ENCODE results near the gene PARD3.

Gene PARD3

DNA sequence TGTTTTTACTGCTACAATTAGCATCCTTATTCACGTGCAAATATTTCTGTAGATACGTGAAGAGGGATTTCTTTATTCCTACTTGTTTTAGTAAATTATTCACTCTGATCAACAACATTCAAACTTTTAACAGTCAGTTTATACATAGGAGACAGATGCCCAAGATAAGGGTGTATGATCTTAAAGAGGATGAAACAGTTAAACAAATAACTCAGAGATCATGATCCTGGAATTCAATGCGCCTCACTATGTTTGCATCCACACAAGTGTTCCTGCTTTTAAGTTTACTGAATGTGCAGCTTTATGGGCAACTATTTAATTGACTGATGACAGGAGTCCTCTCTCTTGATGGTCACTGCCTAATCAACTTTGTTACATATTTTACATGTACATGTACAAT is 394.8 kb downstream of the PARD3 start:
- DNase-seq (ENCODE audit: low read depth, low spot score): no peak
- no peak overlapping the region for H3K4me3 ChIP-seq (ENCODE audit: low read depth, low read length)
- no peak for TF ChIP-seq CTCF (IDR thresholded peaks at IDR 0.05; ENCODE audit: insufficient read depth, low read length, missing control alignments)
- ChIA-PET CTCF (no interaction called here), POLR2A (no interaction called here)

- CTCF ChIA-PET: no interaction called here
- no peak for TF ChIP-seq CTCF (IDR thresholded peaks at IDR 0.05; ENCODE audit: insufficient read depth, low read length, missing control alignments)
- no peak for DNase-seq (ENCODE audit: low read depth, low spot score)
- POLR2A ChIA-PET: no interaction called here
- H3K4me3 ChIP-seq (ENCODE audit: low read depth, low read length): no peak overlapping the region
These were observed 400.1 kb downstream of the PARD3 start for GRCh38 chr10:34415039-34415438.

DNA sequence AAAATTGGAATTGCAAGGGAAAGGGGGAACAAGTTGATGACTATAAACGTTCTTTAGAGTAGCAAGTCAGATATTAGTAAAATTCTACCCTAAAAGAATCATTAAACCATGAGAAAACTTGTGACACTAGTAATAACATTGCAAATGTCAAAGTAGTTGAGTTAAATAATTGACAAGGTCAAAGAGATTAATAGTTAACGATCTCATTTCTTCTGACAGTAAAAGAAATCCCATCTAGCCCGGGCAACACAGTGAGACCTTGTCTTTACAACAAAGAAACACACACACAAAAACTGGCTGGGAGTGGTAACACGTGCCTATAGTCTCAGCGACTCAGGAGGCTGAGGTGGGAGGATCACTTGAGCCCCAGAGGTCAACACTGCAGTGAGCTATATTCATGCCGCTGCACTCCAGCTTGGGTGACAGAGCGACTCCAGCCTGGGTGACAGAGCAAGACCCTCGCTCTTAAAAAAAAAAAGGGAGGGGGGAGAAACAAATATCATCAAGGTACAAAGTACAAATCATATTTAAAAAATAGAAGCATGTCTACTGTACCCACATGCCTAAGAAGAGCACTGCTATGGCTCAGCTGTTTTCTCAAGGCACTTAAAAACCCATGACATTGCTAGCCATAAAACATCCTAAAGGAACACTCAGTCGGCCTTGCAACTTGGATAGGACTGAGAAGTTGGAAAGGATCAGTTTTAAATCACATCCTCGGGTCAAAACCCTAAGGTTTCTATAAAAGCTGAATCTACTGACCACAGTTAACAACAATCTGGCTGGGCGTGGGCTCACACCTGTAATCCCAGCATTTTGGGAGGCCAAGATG is 401.1 kb downstream of the PARD3 start:
- no peak for TF ChIP-seq CTCF (IDR thresholded peaks at IDR 0.05; ENCODE audit: insufficient read depth, low read length, missing control alignments)
- DNase-seq (ENCODE audit: low read depth, low spot score): no peak
- ChIA-PET POLR2A (no interaction called here), CTCF (no interaction called here)
- no peak overlapping the region for H3K4me3 ChIP-seq (ENCODE audit: low read depth, low read length)

- ChIA-PET POLR2A (no interaction called here), CTCF (no interaction called here)
- no peak for DNase-seq (ENCODE audit: low read depth, low spot score)
- no peak for TF ChIP-seq CTCF (IDR thresholded peaks at IDR 0.05; ENCODE audit: insufficient read depth, low read length, missing control alignments)
- H3K4me3 ChIP-seq (ENCODE audit: low read depth, low read length): no peak overlapping the region
These were observed 401.9 kb downstream of the PARD3 start for GRCh38 chr10:34413214-34413613.

DNA sequence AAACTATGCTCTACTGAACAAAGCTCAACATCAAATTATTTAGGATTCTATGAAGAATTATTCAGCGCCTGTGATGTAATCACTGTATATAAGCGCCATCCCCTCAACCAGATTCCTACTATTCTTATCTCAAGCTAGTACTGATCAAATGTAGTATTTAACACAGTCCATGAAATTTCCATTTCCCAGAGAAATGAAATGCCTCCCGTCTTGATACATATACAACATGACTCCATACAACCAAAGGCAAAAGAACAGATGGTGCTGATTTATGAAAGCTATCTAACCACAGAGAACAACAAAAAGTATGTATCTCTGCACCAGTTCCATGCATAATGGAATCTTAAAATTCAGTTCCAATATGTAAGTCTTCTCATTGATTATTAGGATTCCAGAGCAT is 406.1 kb downstream of the PARD3 start:
- CTCF ChIA-PET: no interaction called here
- H3K4me3 ChIP-seq (ENCODE audit: low read depth, low read length): no peak overlapping the region
- TF ChIP-seq CTCF (IDR thresholded peaks at IDR 0.05; ENCODE audit: insufficient read depth, low read length, missing control alignments): no peak
- POLR2A ChIA-PET: no interaction called here
- DNase-seq (ENCODE audit: low read depth, low spot score): no peak

DNA sequence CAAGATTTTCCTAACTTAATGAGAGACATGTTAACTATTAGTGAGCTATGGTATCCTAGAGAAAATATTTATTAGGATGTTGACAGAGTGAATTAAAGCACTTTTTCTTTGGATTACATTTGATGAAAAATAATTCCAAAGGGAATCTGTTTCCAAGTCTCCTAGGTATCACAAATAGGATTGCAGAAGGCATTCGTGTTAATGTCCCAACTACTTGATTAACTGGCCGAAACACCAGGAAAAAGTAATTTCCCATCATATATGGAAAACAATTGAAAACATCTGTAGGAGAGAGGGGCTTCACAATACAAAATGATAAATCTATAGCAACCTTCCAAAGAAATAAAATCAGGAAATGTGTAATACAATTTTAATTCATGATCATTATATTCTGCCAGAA is 406.7 kb downstream of the PARD3 start:
- no peak overlapping the region for H3K4me3 ChIP-seq (ENCODE audit: low read depth, low read length)
- POLR2A ChIA-PET: no interaction called here
- DNase-seq (ENCODE audit: low read depth, low spot score): no peak
- CTCF ChIA-PET: no interaction called here
- TF ChIP-seq CTCF (IDR thresholded peaks at IDR 0.05; ENCODE audit: insufficient read depth, low read length, missing control alignments): no peak

Measured in AG04449 (cell line).